ENCODE measurements around the gene NTHL1. TPM values are rescaled to one million over a fixed set of nuclear protein-coding genes. Genes with fewer than 3 reads are reported as not detected.

Gene NTHL1
- total RNA-seq, 4 donors from 2014 or later, result 14.9 to 28.8 (median 19.9) TPM

DNA sequence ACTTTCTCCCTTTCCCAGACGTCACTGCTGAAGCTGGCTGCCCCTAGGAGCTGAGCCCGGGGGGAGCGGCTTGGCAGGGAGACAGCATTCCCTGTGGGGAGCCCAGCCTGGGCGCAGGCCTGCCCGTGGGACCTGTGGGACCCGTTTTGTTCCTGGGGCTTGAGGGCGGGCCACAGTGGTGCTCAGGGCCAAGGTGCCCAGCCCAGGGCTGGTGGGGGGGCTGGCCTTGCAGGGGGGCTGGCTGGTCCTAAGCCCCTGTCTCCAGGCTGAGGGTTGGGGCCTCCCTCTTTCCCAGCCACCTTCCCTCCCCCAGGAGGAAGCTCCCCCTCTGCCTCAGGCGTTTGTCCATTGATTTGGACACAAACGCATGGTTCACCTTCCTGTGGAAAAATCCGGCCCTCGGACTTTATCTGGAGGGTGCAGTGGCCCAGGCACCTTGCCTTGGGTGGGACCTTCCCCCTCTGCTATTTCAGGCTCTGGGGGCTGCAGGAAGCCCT is 16.5 kb downstream of the NTHL1 start:
- Histone ChIP-seq H3K27ac (peak overlapping the region in 2 of 4 donors; percentile 49 to 90), H3K36me3 (no peaks in the 10 kb centered on the region), H3K27me3 (no peaks in the 10 kb centered on the region), H3K4me1 (peaks cover 0 to 63% (median 5%) of the 10 kb centered on the region in 4 donors), H3K9me3 (no peaks in the 10 kb centered on the region), H3K4me3 (no peak overlapping the region)
- TF ChIP-seq CTCF (IDR thresholded peaks at IDR 0.05) (no peak), POLR2A (IDR thresholded peaks at IDR 0.05) (no peak)
- no peak for DNase-seq

- H3K36me3 ChIP-seq, result no peaks in the 10 kb centered on the region
- H3K4me1 ChIP-seq, result peaks cover 0 to 56% (median 6%) of the 10 kb centered on the region in 4 donors
- TF ChIP-seq CTCF (IDR thresholded peaks at IDR 0.05), result no peak
- TF ChIP-seq POLR2A (IDR thresholded peaks at IDR 0.05), result no peak
- no peaks in the 10 kb centered on the region for H3K9me3 ChIP-seq
- no peaks in the 10 kb centered on the region for H3K27me3 ChIP-seq
- peak overlapping the region in 2 of 4 donors; percentile 30 to 38 for H3K27ac ChIP-seq
- peak overlapping the region in 1 of 4 donors; percentile 24 for H3K4me3 ChIP-seq
- DNase-seq, result no peak
Measured at GRCh38 chr16:2030036-2030435, 17.6 kb downstream of the NTHL1 start.

DNA sequence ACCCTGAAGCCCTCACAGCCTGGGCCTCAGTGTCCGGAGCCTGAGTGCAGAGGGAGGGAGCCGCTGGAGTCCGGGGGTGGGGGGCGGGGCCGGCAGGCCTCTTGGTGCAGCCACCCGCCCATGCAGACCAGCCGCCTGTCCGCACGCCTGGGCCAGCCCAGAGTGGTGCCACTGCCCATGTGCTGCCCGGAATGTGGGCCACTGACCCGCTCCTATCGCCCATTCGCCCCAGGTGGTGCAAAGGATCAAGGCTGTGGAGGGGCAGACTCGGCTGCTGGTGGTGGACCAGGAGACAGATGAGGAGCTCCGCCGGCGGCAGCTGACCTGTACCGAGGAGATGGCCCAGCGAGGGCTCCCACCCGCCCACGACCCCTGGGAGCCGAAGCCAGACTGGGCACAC is 18.3 kb downstream of the NTHL1 start:
- Histone ChIP-seq H3K4me3 (peak overlapping the region in 2 of 4 donors; percentile 7 to 30), H3K36me3 (no peaks in the 10 kb centered on the region), H3K27me3 (no peaks in the 10 kb centered on the region), H3K27ac (peak overlapping the region in 2 of 4 donors; percentile 30 to 38), H3K4me1 (peaks cover 0 to 53% (median 6%) of the 10 kb centered on the region in 4 donors), H3K9me3 (no peaks in the 10 kb centered on the region)
- DNase-seq, result no peak
- TF ChIP-seq CTCF (IDR thresholded peaks at IDR 0.05) (no peak), POLR2A (IDR thresholded peaks at IDR 0.05) (no peak)

DNA sequence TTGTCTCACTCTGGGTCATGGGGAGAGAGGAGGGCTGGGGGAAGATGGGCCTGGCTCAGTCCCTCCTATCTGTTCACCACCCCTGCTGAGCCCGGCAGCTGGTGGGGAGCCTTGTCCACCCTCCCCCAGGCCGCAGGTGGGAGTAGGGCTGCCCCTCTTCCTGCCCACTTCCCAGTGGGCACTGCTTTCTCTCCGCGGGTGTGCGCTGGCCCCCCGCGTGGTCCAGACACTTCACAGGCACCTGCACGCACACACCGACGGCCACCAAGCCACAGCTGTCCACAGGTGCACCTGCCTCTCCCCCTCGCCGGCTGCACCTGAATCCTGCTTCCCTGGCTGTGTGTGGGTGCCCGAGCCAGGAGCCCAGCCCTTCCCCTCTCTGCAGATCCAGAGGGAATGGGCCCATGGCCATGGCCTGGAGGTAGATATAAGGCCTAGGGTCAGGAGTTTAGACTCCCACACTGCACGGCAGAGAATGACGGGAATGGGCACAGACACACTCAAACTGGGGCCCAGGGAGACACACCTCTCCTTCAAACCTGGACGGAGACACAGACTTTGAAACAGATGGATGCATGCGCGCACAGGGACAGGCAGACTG is 18.9 kb downstream of the NTHL1 start:
- Histone ChIP-seq H3K36me3 (no peaks in the 10 kb centered on the region), H3K27ac (peak overlapping the region in 1 of 4 donors; percentile 72), H3K4me3 (peak overlapping the region in 1 of 4 donors; percentile 7), H3K4me1 (peaks cover 0 to 53% (median 6%) of the 10 kb centered on the region in 4 donors), H3K9me3 (no peaks in the 10 kb centered on the region), H3K27me3 (no peaks in the 10 kb centered on the region)
- TF ChIP-seq POLR2A (IDR thresholded peaks at IDR 0.05) (no peak), CTCF (IDR thresholded peaks at IDR 0.05) (no peak)
- DNase-seq, result no peak

DNA sequence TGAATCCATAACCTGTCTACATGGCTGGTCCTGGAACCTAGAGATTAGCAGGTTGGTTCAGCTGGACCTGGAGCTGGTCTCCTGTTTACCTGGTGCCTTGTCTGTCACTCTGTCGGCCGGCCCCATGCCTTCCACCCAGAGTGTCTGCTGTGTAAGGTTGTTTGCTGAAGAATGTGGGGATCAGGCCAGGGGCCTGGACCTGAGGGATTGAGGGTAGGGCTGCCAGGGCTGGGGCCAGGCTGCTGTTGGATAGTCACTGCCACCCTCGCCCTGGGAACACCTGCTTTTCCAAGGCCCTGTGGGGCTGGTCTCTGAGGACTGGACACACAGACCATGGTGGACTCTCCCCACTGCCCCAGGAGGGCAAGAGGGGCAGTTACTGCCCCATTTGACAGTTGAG is 19.5 kb downstream of the NTHL1 start:
- TF ChIP-seq CTCF (IDR thresholded peaks at IDR 0.05) (no peak), POLR2A (IDR thresholded peaks at IDR 0.05) (no peak)
- Histone ChIP-seq H3K4me1 (peaks cover 0 to 52% (median 10%) of the 10 kb centered on the region in 4 donors), H3K27me3 (no peaks in the 10 kb centered on the region), H3K36me3 (no peaks in the 10 kb centered on the region), H3K27ac (peak overlapping the region in 2 of 4 donors; percentile 72 to 74), H3K9me3 (no peaks in the 10 kb centered on the region), H3K4me3 (peak overlapping the region in 2 of 4 donors; percentile 74 to 82)
- no peak for DNase-seq

Data from Peyer's patch (tissue), 4 donors.